Brain microvascular endothelial cell (primary cell): ENCODE results near the gene TRABD2B.

Experiments used
- DNase-seq: peaks from one replicate; pipeline ENCODE4 v3.0.0-alpha.2; 2020
- H3K27ac ChIP-seq: fragments of 250-450 bp; sonication (Bioruptor Pico); 2 replicates; pipeline ENCODE4 v1.5.1; 2020; ENCODE audit warnings: mild to moderate bottlenecking, moderate library complexity
- H3K27me3 ChIP-seq: fragments of 250-450 bp; sonication (Bioruptor Pico); replicated peaks from 2 replicates; pipeline ENCODE4 v1.5.1; 2020; ENCODE audit warnings: mild to moderate bottlenecking
- H3K36me3 ChIP-seq: fragments of 250-450 bp; sonication (Bioruptor Pico); replicated peaks from 2 replicates; pipeline ENCODE4 v1.5.1; 2020; ENCODE audit warnings: mild to moderate bottlenecking
- H3K4me3 ChIP-seq: 2 replicates; pipeline ENCODE4 v1.5.1; 2011; ENCODE audit warnings: low read depth, mild to moderate bottlenecking, control low read depth, low read length, moderate library complexity
- in situ Hi-C: cut with HindIII; loops from 2 replicates; pipeline ENCODE4 v1.10.0; 2017; ENCODE audit warnings: low sequenced_read_pairs, low pct_ligation_motif_present
- TF ChIP-seq, protein P1 (sequence below): IDR thresholded peaks from 2 replicates; pipeline ENCODE4 v1.5.1; 2011; ENCODE audit warnings: low read depth, mild to moderate bottlenecking, moderate library complexity, low read length, control low read depth, inconsistent platforms; ENCODE audit errors: missing control alignments

TRABD2B gene

DNA sequence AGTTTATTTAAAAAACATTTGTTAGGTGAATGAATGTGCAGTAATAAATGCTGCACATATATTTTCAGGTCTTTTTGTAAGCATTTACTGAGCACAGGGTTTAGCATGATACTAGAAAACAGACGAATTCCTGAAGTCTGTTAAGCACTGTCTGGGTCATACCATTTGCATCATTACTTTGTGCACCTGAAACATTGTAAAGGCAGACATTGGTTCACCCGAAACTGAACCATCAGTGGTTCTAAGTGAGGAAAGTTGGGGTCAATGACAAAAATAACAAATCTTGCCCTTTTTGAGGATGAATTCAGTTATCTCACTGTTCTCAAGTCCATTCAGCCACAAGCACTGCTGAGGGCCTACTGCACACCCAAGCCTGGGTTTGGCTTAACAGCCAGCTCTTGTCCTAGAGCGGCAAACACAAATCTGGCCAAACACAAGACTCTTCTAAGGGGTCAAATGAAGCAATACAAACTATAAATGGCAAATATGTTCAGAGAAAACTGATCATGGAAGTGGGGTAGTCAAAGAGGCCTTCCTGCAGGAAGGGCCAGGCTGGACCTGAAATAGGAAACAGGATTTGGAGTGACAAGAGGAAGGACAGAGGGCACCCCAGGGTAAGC lies 21.8 kb downstream of the TRABD2B start:
- DNase-seq, result no peak
- H3K27ac ChIP-seq, result no peak overlapping the region
- in situ Hi-C loops, result no loop called here
- TF ChIP-seq, protein P1, sequence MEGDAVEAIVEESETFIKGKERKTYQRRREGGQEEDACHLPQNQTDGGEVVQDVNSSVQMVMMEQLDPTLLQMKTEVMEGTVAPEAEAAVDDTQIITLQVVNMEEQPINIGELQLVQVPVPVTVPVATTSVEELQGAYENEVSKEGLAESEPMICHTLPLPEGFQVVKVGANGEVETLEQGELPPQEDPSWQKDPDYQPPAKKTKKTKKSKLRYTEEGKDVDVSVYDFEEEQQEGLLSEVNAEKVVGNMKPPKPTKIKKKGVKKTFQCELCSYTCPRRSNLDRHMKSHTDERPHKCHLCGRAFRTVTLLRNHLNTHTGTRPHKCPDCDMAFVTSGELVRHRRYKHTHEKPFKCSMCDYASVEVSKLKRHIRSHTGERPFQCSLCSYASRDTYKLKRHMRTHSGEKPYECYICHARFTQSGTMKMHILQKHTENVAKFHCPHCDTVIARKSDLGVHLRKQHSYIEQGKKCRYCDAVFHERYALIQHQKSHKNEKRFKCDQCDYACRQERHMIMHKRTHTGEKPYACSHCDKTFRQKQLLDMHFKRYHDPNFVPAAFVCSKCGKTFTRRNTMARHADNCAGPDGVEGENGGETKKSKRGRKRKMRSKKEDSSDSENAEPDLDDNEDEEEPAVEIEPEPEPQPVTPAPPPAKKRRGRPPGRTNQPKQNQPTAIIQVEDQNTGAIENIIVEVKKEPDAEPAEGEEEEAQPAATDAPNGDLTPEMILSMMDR, result no peak
- H3K27me3 ChIP-seq, result no peaks in the 10 kb centered on the region
- H3K36me3 ChIP-seq, result no peaks in the 10 kb centered on the region
- no peak overlapping the region for H3K4me3 ChIP-seq

DNA sequence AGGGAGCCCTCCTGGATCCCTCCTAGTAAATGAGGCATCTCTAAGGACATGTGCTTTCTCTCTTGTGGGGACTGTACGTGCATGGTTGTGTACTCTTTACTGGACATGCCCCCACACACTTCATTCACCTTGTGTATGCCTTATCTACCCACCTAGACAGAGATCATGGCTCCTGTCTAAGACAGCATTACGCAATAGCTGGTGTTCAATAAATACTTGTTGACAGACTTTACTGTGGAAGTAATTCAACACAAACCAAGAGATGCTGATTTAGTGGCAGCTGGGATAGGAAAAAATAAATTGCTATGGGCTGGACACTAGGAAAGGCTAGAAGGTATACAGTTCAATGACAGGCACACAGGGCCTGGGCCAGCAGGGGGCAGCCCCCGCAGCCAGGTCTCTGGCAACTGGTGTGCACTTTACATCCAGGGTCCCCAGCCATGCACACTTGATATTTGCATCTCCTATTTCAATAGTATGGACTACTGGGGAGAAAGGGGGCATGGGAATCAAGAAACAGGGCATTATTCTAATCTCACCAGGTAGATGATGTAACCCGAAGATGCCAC lies 24.2 kb downstream of the TRABD2B start:
- TF ChIP-seq, protein P1, result peak; percentile 53
- Histone ChIP-seq H3K4me3 (no peak overlapping the region), H3K27me3 (no peaks in the 10 kb centered on the region), H3K27ac (no peak overlapping the region), H3K36me3 (no peaks in the 10 kb centered on the region)
- DNase-seq, result no peak
- in situ Hi-C loops, result no loop called here

DNA sequence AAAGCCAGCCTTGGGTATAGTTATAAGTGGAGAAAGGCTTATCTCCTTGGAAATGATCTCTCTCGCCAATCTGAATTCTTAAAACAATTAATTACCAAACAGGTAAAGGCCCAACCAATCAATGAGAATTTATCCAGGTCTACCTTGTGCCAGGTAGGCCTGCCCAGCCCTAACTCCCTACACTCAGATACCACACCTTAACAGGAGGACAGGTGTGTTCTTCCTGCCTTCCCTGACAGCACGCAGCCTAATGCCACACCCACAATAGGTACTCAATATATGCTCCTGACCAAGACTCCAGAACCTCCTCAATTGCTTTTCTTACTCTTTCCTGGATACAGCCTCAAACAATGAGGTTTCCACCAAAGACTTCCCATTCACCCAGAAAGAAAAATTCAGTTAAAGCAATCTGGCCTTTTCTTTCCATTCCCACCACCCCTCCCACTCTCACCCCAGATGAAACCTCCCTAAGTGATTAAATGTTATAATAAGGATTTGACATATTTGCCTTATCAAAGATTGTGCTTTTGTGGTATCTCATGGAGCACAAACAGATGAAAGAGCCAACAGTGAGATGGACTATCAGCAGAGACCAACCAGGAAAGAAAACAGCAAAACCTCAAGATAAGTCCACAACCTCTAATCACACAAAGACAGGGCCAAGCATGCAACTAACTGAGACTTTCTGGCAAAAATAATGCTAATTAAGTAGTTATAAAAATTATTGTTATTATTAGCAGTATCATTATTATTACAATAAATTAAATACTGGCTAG lies 25.6 kb downstream of the TRABD2B start:
- H3K27ac ChIP-seq, result no peak overlapping the region
- TF ChIP-seq, protein P1, result no peak
- H3K27me3 ChIP-seq, result no peaks in the 10 kb centered on the region
- no peak overlapping the region for H3K4me3 ChIP-seq
- no peak for DNase-seq
- in situ Hi-C loops, result no loop called here
- no peaks in the 10 kb centered on the region for H3K36me3 ChIP-seq

DNA sequence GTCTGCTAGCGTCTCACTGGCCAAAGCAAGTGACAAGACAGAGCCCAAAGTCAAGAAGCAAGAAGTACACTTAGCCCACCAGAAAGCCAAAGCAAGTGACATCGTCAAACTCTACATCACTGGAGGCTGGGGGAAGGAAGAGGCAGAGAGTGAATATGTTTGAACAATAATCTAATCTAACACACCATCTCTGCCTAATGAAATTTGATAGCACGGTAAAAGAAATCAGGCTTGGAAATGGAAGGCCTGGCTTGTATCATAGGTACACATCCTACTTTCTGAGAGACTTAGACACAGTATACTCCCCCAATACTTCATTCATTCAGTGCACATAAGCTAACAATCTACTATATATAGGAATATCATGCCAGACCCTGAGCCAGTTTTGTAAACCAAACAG lies 26.3 kb downstream of the TRABD2B start:
- no peaks in the 10 kb centered on the region for H3K27me3 ChIP-seq
- H3K27ac ChIP-seq, result no peak overlapping the region
- in situ Hi-C loops, result no loop called here
- TF ChIP-seq, protein P1, result no peak
- no peak overlapping the region for H3K4me3 ChIP-seq
- DNase-seq, result no peak
- H3K36me3 ChIP-seq, result no peaks in the 10 kb centered on the region

DNA sequence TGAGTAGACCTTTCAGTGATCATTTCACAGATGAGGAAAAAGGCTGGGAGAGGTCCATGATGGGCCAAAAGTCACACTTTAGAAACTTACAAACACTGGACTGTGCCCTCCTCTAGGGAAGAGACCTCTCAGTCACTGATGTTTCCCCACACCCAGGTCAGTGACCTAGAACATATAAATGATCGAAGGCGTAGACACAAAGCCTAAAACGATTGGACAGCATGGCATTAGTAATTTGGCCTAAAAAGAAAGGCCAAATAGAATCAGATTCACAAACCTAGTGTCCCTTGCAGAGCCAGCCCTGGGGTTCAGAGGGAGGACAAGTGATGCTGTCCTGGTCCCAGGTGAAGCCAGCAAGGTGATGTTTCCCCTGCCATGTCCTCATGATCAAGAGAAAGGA lies 27.7 kb downstream of the TRABD2B start:
- Histone ChIP-seq H3K4me3 (no peak overlapping the region), H3K36me3 (no peaks in the 10 kb centered on the region), H3K27me3 (no peaks in the 10 kb centered on the region), H3K27ac (no peak overlapping the region)
- TF ChIP-seq, protein P1, result no peak
- DNase-seq, result no peak
- in situ Hi-C loops, result no loop called here
